ENCODE data around the gene PAPPA2.

DNA sequence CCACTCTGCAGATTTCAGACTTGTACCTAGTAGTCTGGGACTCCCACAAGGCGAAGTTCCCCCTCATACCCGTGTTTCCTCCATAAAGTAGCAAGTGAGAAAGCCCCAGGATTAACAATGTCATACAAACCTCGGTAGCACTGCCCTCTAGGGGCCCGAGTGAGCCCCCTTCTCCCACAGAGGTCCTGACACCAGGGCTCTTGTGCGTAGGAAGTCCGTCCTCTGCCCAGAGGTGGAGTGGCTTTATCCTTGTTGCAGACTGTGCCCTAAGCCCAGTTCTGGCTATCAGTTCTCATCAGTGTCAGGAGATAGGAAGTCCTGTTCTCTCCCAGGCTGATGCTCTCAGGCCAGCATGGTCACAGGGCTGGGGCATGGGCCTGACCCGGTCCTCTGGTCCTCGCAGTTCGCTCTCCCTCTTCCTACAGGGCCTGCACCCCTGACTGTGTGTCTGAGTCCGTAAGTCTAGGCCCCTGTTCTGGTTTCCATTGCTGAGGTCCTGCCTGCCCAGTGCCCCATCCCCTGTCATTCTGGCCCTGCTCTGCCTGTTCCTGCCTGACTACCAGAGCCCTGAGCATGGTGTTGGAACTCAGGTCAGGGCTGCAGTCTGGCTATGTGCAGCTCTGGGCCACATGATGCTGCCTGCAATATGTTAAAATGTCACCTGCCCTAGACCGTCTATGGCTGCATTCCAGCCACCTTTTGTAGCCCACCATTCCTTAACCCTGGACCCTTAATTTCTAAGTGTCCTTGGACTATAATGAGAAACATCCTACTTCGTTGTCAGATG lies 416.0 kb downstream of the PAPPA2 start:
- TF ChIP-seq, protein P1, sequence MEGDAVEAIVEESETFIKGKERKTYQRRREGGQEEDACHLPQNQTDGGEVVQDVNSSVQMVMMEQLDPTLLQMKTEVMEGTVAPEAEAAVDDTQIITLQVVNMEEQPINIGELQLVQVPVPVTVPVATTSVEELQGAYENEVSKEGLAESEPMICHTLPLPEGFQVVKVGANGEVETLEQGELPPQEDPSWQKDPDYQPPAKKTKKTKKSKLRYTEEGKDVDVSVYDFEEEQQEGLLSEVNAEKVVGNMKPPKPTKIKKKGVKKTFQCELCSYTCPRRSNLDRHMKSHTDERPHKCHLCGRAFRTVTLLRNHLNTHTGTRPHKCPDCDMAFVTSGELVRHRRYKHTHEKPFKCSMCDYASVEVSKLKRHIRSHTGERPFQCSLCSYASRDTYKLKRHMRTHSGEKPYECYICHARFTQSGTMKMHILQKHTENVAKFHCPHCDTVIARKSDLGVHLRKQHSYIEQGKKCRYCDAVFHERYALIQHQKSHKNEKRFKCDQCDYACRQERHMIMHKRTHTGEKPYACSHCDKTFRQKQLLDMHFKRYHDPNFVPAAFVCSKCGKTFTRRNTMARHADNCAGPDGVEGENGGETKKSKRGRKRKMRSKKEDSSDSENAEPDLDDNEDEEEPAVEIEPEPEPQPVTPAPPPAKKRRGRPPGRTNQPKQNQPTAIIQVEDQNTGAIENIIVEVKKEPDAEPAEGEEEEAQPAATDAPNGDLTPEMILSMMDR (conservative IDR thresholded peaks at IDR 0.05) = peak; percentile 24
- no peak for TF ChIP-seq ZFX (IDR thresholded peaks at IDR 0.05)
